Omental fat pad (tissue), 4 donors: Measurements from ENCODE around the gene ATXN7L1. TPM values are rescaled to one million over a fixed set of nuclear protein-coding genes. Genes with fewer than 3 reads are reported as not detected.

ENCODE experiments used
- ATAC-seq: fragments of 150-250 bp; one replicate; pipeline ENCODE4 v1.9.1; 2016; ENCODE audit warnings: mild to moderate bottlenecking, moderate library complexity; ENCODE audit not compliant: low FRiP score
- DNase-seq: peaks from one replicate; pipeline ENCODE4 v3.0.0-alpha.2; 2019; ENCODE audit warnings: low spot score
- total RNA-seq, 4 donors: library from RNA; depleted of rRNA; stranded (reverse); fragments of >200 nt; gene quantifications; one replicate each; pipeline ENCODE4 v1.1.0, GENCODE V29; 2016
- TF ChIP-seq, protein P1 (sequence below), 3 donors: fragments of 450-650 bp; IDR thresholded peaks; one replicate each; pipeline ENCODE4 v1.5.1; 2016 to 2017; ENCODE audit warnings: antibody characterized with exemption in 3 of 3, mild to moderate bottlenecking in 3 of 3, moderate library complexity in 2 of 3

ATXN7L1 gene
- total RNA-seq, 4 donors from 2014 or later: 10.6 to 19.5 (median 12.2) TPM

DNA sequence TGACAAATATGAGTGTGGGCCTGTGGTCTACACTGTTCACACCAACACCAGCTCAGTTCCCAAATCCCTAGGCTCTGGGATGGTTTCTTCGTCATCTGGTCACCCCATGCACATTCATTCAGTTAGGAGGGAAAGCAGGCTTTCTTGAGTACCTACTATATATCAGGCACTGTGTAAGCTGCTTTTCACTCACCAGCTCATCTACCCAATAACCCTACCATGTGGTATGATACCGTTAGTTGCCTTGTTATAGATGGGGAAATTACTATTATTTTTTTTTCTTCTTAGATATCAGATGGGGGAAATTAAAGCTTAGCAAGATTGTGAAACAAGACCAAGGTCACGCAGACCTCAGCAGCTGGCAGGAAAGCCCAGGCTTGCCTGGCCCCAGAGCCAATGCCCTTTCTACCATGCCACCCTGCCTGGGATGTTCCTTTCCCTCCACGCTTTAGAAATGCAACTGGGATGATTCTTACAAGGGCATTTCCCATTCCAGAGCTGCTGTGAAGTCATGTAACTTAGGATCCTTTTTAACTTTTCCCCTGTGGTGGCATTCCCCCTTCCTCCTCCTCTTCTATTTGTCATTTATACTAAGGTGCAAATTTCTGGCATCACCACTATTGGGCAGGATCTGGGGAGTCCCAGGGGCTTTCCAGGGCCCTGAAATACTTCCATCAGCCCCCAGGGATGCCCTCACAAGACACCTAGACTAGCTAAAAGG, 202.0 kb downstream of the ATXN7L1 start:
- DNase-seq (no peak), ATAC-seq (no peak)
- TF ChIP-seq, protein P1, sequence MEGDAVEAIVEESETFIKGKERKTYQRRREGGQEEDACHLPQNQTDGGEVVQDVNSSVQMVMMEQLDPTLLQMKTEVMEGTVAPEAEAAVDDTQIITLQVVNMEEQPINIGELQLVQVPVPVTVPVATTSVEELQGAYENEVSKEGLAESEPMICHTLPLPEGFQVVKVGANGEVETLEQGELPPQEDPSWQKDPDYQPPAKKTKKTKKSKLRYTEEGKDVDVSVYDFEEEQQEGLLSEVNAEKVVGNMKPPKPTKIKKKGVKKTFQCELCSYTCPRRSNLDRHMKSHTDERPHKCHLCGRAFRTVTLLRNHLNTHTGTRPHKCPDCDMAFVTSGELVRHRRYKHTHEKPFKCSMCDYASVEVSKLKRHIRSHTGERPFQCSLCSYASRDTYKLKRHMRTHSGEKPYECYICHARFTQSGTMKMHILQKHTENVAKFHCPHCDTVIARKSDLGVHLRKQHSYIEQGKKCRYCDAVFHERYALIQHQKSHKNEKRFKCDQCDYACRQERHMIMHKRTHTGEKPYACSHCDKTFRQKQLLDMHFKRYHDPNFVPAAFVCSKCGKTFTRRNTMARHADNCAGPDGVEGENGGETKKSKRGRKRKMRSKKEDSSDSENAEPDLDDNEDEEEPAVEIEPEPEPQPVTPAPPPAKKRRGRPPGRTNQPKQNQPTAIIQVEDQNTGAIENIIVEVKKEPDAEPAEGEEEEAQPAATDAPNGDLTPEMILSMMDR (IDR thresholded peaks at IDR 0.05): no peak

DNA sequence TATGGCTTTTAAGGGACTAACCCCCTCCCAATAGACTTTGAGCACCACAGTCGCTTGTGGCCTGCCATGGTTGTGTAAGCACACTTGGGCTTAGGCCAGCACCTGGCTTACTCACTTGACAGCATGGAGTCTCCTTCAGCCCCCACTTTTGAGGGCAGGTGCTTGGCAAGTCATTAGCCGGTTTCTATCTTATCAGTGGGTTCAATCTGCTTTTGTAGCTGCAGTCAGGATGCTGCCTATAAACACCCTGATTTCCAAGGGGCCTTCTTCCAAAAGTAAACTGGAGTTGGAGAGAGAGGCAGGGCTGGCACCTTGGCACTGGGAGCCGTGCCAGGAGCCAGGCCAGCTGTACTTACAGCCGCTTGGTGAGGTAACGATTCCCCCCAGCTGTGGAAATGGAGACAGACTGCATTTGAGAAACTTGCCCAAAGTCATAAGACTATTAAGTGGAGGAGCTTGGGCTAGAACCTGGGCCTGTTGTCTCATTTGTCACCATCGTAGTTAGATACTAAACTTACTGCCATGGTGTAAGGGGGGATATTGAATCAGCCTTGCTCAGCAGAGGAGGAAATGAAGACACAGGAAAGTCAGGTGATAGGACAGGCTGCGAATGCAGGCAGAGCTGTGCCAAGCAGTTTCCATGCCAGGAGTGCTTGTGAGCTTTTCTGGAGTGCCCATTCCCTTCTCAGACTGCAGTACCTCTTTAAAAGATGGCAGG, 202.9 kb downstream of the ATXN7L1 start:
- DNase-seq (no peak), ATAC-seq (peak; percentile 23)
- TF ChIP-seq, protein P1 (IDR thresholded peaks at IDR 0.05): no peak

DNA sequence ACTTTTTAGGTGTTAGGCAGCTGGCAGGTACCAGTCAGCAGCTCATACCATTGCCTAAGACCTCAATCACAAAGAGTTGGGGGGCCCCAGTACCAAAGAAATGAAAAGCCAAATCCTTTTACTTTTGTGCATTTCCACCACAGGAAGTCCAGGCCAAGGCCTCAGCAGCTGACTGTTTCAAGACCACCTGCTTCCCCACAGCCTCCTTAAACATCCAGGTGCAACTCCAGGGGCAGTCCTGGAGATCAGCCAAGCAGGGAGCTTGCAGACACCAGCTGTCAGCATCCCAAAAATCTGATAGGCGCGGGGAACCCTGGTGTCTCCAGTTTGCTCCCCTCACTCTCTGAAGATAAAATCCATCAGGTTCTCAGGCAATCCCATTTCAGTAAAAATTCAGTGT, 203.6 kb downstream of the ATXN7L1 start:
- ATAC-seq (no peak), DNase-seq (no peak)
- TF ChIP-seq, protein P1 (IDR thresholded peaks at IDR 0.05): no peak

DNA sequence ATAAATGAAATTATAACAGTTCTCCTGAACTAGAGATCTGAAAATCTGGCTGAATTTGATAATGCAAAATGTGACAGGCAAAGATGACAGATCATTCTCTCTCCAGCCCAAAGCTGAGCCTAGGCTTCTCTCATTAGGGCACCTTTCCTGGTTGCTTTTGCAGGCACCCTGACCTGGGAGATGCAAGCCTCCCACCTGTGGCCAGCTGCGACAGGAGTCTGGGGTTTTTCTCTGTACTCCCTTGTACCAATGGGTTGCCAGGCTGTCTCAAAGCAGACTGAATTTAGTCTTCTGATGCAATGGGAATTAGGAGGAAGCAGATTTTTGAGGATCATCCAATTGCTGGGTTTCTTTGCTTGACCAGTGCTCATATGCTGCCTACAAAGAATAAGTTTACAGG, 210.1 kb downstream of the ATXN7L1 start:
- ATAC-seq (no peak), DNase-seq (no peak)
- TF ChIP-seq, protein P1 (IDR thresholded peaks at IDR 0.05): no peak

DNA sequence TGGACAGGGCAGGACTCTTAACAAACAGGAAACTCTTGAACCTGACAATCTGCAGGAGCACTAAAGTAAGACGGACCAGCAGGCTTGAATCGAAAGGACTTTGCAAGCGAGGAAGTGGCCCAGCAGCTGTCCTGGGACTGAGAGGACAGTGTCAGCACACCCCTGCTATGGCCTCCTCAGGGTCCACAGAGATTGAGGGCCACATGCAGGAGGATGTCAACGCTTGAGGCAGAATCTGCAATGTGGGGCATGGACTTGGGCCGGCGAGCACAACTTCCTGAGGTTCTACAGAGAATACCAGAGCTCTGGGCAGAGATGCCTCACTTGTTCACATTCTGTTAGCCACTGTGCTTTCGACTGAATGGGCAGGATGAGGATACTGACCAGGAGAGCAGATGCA, 210.7 kb downstream of the ATXN7L1 start:
- TF ChIP-seq, protein P1 (IDR thresholded peaks at IDR 0.05): no peak
- no peak for DNase-seq
- no peak for ATAC-seq

DNA sequence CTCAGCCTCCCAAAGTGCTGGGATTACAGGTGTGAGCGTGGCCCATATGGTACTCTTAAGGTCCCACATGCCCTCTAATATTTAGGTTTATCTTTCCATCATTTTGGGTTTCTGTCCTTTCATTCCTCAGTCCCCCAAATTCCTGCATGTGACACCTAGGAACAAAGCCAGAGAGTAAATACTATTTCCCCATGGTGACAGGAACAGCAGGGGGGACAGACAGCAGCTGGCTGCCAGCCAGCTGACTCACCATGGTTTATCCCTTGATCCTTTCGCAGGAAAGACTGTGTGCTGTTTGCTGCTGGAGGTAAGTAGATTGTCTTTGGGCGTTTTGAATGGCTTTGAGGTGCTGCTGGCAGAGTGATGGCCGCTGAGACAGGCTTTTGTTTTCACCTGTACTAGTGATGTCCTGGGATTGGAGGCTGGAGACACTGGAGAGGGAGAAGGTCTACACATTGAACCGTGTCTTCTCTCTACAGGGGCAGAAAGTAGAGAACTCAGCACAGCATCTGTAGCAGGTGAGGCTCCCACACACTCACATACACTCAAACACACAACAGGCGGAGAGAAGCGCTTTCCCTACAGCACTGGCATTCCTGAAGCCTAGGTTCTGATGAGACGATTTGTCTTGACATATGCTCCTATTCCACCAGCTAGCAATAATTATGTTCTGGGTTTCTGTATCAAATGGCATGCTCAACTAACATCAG, 211.4 kb downstream of the ATXN7L1 start:
- no peak for DNase-seq
- TF ChIP-seq, protein P1 (IDR thresholded peaks at IDR 0.05): no peak
- no peak for ATAC-seq
